HG03108 (cell line): ENCODE measurements around the gene CASP12.

Experiments
- ATAC-seq: cut with Tn5 transposase; IDR thresholded peaks from one replicate; pipeline ENCODE4 v1.9.1; 2021; ENCODE audit warnings: moderate library complexity; ENCODE audit not compliant: unreplicated experiment

The CASP12 gene

DNA sequence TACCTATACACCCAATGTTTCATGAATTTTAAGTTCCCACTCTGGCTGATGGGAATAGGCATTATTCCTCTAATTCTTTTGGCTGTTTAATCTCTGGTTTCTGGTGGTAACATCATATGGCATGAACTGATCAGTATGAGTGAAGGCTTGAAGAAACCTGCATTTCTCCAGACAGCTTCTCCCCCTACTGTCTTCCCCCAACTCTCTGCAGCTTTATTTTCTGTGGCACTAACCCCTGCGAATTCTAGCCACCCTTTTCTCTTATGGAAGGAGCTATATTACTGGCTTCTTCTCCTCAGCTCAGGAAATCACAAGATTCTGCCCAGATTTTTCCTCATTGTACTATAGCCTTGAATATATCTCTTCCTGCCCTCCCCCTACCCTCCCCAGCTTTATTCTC, 57.1 kb downstream of the CASP12 start:
- ATAC-seq = no peak

DNA sequence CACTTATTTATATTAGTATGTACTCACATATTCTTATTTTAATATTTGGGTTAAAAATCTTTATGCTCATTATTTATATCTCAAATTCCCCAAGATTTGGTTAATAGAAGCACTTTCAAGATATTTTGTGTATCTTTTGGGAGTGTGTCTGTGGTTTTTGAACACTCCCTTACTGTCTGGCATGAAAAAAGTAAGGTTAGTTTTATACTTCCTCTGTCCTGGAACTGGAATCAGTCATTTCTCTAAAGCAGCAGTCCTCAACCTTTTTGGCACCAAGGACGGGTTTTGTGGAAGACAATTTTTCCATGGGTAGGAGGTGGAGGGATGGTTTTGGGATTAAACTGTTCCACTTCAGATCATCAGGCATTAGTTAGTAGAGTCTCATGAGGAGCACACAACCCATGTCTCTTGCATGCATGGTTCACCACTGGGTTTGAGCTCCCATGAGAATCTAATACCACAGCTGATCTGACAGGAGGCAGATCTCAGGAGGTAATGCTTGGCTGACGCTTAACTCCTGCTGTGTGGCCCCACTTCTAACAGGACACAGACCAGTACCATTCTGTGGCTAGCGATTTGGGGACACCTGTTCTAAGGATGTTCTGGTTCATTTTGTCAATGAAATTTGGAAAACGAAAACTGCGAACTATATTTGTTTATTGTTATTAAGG, 60.2 kb downstream of the CASP12 start:
- no peak for ATAC-seq

DNA sequence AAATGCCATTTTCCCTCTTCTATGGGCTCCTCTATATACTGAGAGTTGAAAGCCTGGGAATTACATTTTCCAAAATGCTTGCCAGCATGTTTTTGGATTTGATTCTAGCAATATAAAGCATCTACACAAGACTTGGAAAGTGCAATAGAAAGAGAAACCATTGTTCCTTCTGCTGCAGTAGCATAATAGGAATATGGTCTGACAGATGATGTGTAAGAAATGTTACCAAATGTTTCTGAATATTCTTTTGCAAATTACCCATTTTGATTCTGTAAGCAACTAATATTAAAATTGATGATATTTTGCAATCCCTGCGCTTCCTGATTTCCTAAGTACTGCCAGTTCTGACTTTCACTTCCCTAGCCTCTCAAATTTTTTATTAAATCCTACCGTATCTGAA, 61.6 kb downstream of the CASP12 start:
- no peak for ATAC-seq
